BJ (cell line): ENCODE measurements around the gene DAZL. TPM values are rescaled to one million over a fixed set of nuclear protein-coding genes. Genes with fewer than 3 reads are reported as not detected.
A peak's percentile ranks its signal among the peaks of the same experiment; 100 is the strongest.

Source experiments
- CTCF ChIA-PET: fragments of 350-600 bp; formaldehyde crosslinking; extraction: SDS; loops from one replicate; lab custom pipeline; 2021; ENCODE audit warnings: antibody characterized with exemption, inconsistent platforms; lab: Yijun Ruan, JAX
- POLR2A ChIA-PET: fragments of 300-600 bp; sonication (Branson Sonifier 250); formaldehyde crosslinking; extraction: SDS; loops from one replicate; lab custom pipeline; 2021; ENCODE audit warnings: antibody characterized with exemption; lab: Charles Lee
- DNase-seq: peaks from one replicate; pipeline ENCODE4 v3.0.0-alpha.2; 2011; ENCODE audit warnings: low read depth
- H3K27me3 ChIP-seq: 2 replicates; pipeline ENCODE4 v1.6.0; 2011; ENCODE audit warnings: low read length; ENCODE audit not compliant: control insufficient read depth, insufficient read depth
- H3K36me3 ChIP-seq: 2 replicates; pipeline ENCODE4 v1.5.1; 2011; ENCODE audit warnings: low read length; ENCODE audit not compliant: control insufficient read depth, insufficient read depth
- H3K4me3 ChIP-seq: 2 replicates; pipeline ENCODE4 v1.5.1; 2011; ENCODE audit warnings: low read depth, mild to moderate bottlenecking, control low read depth, low read length
- CTCF ChIP-seq: IDR thresholded peaks from 2 replicates; pipeline ENCODE4 v1.5.1; 2011; ENCODE audit warnings: low read depth, mild to moderate bottlenecking, control low read depth, inconsistent platforms, low read length, moderate library complexity; ENCODE audit not compliant: insufficient read depth
- polyA plus RNA-seq: library from polyadenylated mRNA; depleted of rRNA; stranded (reverse); fragments of >200 nt; gene quantifications from 2 replicates; pipeline ENCODE4 v1.2.3, GENCODE V29; 2011

Gene DAZL
- polyA plus RNA-seq, 1 experiment: not detected

DNA sequence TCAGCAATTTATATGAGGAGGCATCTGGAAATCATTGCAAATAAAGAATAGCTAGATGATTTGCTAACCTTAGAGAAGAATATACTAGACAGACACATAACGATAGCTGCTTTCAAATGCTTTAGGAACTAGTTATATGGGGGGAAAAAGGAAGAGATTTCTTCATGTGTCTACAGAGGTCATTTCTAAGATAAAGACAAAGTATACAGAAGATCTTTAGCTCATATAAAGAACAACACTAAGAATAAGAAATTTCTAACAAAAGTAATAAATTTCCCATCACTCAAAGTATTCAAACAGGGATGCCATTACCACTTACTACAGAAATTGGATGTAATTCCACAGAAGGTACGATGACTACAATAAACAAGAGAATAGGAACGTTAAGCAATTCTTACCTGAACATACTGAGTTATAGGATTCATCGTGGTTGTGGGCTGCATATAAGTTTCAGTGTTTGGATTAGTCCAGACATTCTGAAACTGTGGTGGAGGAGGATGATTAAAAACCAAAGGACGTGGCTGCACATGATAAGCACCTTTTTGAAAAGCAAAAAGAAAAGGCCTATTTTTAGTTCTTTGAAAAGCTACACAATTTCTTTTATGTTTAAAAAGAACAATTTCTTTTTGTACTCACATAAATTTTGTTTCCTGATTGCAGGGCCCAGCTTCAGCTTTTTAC is 8.7 kb downstream of the DAZL start:
- DNase-seq: no peak
- POLR2A ChIA-PET: no interaction called here
- CTCF ChIA-PET: interaction anchor here (0.6 to 0.9 kb wide), 2 partner anchors 23 to 41 kb away, joined by 3 to 5 read pairs; no protein-coding TSS in a partner anchor

DNA sequence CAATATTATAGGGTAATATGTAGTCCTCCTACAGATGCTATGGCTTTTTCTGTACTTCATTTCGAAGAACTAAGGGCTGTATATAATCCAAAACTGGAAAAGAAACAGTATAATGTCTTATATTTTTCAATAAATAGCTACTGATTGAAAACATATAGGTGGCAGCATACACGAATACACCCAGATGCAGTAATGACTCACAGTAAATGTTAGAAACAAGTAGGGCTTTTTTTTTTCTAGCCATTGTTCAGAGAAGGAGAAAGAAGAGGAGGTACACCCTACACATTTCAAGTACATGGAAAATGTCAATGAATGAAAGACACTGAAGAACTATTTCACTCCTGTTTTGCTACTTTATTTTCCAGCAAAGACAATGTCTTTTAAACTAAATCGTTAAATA is 9.4 kb downstream of the DAZL start:
- DNase-seq: no peak
- no peaks in the 10 kb centered on the region for H3K36me3 ChIP-seq
- ChIA-PET POLR2A (no interaction called here), CTCF (no interaction called here)
- TF ChIP-seq CTCF: no peak
- no peaks in the 10 kb centered on the region; the same call in 1 of the 2 replicates for H3K27me3 ChIP-seq
- no peak overlapping the region for H3K4me3 ChIP-seq

More for the DNA sequence above, 8.7 kb downstream of the DAZL start:
- Histone ChIP-seq H3K27me3 (no peaks in the 10 kb centered on the region; the same call in 1 of the 2 replicates), H3K4me3 (no peak overlapping the region), H3K36me3 (no peaks in the 10 kb centered on the region)
- no peak for TF ChIP-seq CTCF

DNA sequence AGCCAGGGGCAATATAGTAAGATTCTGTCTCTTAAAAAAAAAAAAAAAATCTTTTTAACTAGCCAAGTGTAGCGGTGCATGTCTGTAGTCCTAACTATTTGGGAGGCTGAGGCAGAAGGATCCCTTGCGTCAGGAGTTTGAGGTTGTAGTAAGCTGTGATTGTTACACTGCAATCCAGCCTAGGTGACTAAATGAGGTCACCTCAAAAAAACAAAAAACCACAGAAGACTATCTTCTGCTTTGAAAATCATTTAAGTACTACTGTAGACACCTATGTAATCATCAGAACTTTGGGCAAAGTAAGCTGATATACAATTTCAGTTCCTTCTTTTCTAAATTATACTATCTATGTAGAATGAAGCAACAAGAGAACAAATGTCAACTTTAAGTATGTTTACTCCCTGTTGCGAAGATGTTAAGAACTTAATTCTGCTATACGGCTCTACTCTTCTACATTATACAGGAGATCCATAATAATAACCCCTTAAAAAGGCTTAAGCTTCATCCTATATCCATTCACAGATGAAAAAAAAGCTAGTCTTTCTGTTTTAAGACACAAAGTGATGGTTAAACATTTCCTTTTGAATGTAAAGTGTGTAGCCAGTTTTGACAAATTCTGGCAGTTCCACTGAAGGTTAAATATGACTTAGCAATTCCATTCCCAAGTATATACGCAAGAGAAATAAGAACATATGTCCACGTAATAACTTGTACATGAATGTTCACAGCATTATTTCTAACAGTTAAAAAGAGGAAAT is 15.2 kb downstream of the DAZL start:
- POLR2A ChIA-PET: no interaction called here
- Histone ChIP-seq H3K4me3 (no peak overlapping the region), H3K36me3 (no peaks in the 10 kb centered on the region), H3K27me3 (no peaks in the 10 kb centered on the region)
- no peak for TF ChIP-seq CTCF
- CTCF ChIA-PET: interaction anchor here (1.6 kb wide), 1 partner anchor 12 kb away, joined by 4 read pairs; no protein-coding TSS in a partner anchor
- DNase-seq: no peak

GRCh38 chr3:16589120-16589519 is 16.1 kb downstream of the DAZL start:
- no peak for DNase-seq
- H3K27me3 ChIP-seq: no peaks in the 10 kb centered on the region
- no peaks in the 10 kb centered on the region for H3K36me3 ChIP-seq
- no peak for TF ChIP-seq CTCF
- POLR2A ChIA-PET: no interaction called here
- H3K4me3 ChIP-seq: no peak overlapping the region
- CTCF ChIA-PET: interaction anchor here (1.6 kb wide), 1 partner anchor 13 kb away, joined by 4 read pairs; no protein-coding TSS in a partner anchor

DNA sequence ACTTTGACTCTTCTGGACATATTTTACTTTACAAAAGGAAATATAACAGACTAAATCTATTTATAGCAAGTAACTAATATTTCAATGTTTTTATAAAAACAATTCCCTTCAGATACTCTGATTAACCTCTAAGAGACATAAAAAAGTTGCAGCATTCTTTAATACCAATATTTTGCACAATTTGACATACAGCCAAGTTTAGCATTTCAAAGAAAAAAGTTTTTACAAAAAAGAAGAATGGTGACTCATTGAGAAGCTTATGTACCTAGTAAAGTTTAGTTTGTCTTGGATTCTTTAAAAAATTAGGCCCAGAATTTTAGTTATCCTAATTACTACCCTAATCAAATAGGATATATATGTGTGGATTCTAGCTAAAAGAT is 17.6 kb downstream of the DAZL start:
- POLR2A ChIA-PET: interaction anchor here (0.6 kb wide), 1 partner anchor 277 kb away, joined by 3 read pairs; no protein-coding TSS in a partner anchor
- H3K36me3 ChIP-seq: no peaks in the 10 kb centered on the region
- H3K4me3 ChIP-seq: no peak overlapping the region
- DNase-seq: peak; percentile 6
- CTCF ChIA-PET: interaction anchor here (0.8 to 1.2 kb wide), 2 partner anchors 13 to 14 kb away, joined by 3 read pairs; no protein-coding TSS in a partner anchor
- TF ChIP-seq CTCF: no peak
- H3K27me3 ChIP-seq: no peaks in the 10 kb centered on the region
